Peyer's patch (tissue), 4 donors: Measurements from ENCODE around the gene IL17RA. TPM values are rescaled to one million over a fixed set of nuclear protein-coding genes. Genes with fewer than 3 reads are reported as not detected.

Source experiments
- DNase-seq, 3 donors: peaks; one replicate each; pipeline ENCODE4 v3.0.0-alpha.2; 2017 to 2019
- H3K27ac ChIP-seq, 4 donors: fragments of 200-600 bp; sonication (generic); one replicate each; pipeline ENCODE4 v1.5.1; 2016 to 2019
- H3K27me3 ChIP-seq, 2 donors: fragments of 200-600 bp; sonication (generic); one replicate each; pipeline ENCODE4 v1.5.1; 2019
- H3K36me3 ChIP-seq, 3 donors: fragments of 200-600 bp; sonication (generic); one replicate each; pipeline ENCODE4 v1.5.1; 2016 to 2019
- H3K4me1 ChIP-seq, 4 donors: fragments of 200-600 bp; sonication (generic); one replicate each; pipeline ENCODE4 v1.5.1; 2016 to 2019
- H3K4me3 ChIP-seq, 4 donors: fragments of 200-600 bp; sonication (generic); 1 replicate in 3 of 4; 2 replicates in 1 of 4; pipeline ENCODE4 v1.5.1; 2016 to 2019; ENCODE audit warnings: mild to moderate bottlenecking in 1 of 4
- H3K9me3 ChIP-seq, 4 donors: fragments of 200-600 bp; sonication (generic); one replicate each; pipeline ENCODE4 v1.5.1; 2016 to 2019; ENCODE audit warnings: mild to moderate bottlenecking in 1 of 4
- POLR2A ChIP-seq, 2 donors: fragments of 450-650 bp; IDR thresholded peaks; one replicate each; pipeline ENCODE4 v1.5.1; 2017; ENCODE audit warnings: antibody characterized with exemption in 2 of 2, mild to moderate bottlenecking in 2 of 2, moderate library complexity in 2 of 2
- total RNA-seq, 4 donors: library from RNA; depleted of rRNA; stranded (reverse); fragments of >200 nt; gene quantifications; one replicate each; pipeline ENCODE4 v1.1.0, GENCODE V29; 2016
- TF ChIP-seq, protein P1 (sequence below), 6 experiments: fragments of 450-650 bp in 4 of 6; fragments of 200-600 bp in 2 of 6; sonication (generic) in 1 of 6; IDR thresholded peaks; one replicate each; pipeline ENCODE4 v1.5.1; 2017 to 2019; ENCODE audit warnings: antibody characterized with exemption in 6 of 6, mild to moderate bottlenecking in 3 of 6, moderate library complexity in 1 of 6

IL17RA gene
- total RNA-seq, 4 donors from 2014 or later: 12.4 to 23.6 (median 18.3) TPM

DNA sequence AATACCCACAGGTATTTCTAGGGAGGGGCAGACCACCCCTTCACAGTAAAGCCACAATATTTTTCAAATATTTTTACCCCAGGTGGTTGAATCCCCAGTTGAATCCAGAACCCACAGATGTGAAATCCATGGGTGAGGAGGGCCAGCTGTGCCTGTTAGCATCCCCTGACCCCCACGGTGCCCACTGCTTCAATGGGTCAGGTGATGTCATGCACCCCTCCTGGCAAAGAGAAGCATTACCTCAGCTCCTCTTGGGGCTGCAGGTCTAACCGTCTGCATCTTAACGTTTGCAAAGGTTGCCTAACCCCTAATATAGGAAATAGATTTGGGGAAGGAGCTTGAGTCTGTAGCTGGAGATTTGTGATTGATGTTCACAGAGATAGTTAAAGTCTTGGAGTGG, 24.7 kb upstream of the IL17RA start:
- Histone ChIP-seq H3K4me1 (no peaks in the 10 kb centered on the region), H3K9me3 (no peaks in the 10 kb centered on the region), H3K36me3 (no peaks in the 10 kb centered on the region), H3K27ac (no peak overlapping the region), H3K27me3 (no peaks in the 10 kb centered on the region), H3K4me3 (no peak overlapping the region)
- DNase-seq: no peak
- TF ChIP-seq, protein P1, sequence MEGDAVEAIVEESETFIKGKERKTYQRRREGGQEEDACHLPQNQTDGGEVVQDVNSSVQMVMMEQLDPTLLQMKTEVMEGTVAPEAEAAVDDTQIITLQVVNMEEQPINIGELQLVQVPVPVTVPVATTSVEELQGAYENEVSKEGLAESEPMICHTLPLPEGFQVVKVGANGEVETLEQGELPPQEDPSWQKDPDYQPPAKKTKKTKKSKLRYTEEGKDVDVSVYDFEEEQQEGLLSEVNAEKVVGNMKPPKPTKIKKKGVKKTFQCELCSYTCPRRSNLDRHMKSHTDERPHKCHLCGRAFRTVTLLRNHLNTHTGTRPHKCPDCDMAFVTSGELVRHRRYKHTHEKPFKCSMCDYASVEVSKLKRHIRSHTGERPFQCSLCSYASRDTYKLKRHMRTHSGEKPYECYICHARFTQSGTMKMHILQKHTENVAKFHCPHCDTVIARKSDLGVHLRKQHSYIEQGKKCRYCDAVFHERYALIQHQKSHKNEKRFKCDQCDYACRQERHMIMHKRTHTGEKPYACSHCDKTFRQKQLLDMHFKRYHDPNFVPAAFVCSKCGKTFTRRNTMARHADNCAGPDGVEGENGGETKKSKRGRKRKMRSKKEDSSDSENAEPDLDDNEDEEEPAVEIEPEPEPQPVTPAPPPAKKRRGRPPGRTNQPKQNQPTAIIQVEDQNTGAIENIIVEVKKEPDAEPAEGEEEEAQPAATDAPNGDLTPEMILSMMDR (IDR thresholded peaks at IDR 0.05): no peak
- no peak for TF ChIP-seq POLR2A (IDR thresholded peaks at IDR 0.05)

GRCh38 chr22:17063411-17064106, 21.2 kb upstream of the IL17RA start:
- DNase-seq: peak in 1 of 3 donors; percentile 35
- TF ChIP-seq, protein P1 (IDR thresholded peaks at IDR 0.05): no peak
- no peak for TF ChIP-seq POLR2A (IDR thresholded peaks at IDR 0.05)
- Histone ChIP-seq H3K27me3 (no peaks in the 10 kb centered on the region), H3K9me3 (no peaks in the 10 kb centered on the region), H3K4me3 (no peak overlapping the region), H3K27ac (peak overlapping the region in 1 of 4 donors; percentile 35), H3K36me3 (no peaks in the 10 kb centered on the region), H3K4me1 (no peaks in the 10 kb centered on the region)

DNA sequence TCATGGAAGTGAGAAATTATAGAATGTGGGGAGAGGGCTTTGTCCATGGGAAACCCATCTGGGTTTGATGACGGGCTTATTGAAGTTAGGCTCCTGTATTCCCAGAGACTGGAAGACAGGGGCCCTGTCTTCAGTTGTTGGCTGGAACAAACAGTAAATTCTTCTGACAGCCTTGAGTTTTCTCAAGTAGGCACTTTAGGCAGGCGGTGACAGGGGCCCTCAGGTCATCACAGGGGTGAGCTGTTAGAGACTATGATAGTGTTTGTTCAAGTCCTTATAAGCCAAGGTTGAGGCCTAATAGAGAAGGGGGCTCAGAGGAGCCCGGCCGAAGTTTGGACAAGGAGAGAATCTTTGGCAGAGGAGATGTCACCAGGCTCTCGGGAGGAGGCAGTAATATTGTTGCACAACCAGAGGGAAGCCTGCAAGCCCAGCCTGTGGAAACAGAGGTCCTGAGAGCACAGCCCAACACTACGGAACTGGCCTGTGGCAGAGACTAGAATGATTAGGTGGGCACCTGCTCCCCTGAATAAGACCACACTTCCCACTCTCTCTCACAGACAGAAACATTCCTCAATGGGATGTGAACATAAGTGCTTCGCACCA, 20.2 kb upstream of the IL17RA start:
- Histone ChIP-seq H3K27ac (no peak overlapping the region), H3K36me3 (no peaks in the 10 kb centered on the region), H3K4me3 (no peak overlapping the region), H3K4me1 (no peaks in the 10 kb centered on the region), H3K27me3 (no peaks in the 10 kb centered on the region), H3K9me3 (no peaks in the 10 kb centered on the region)
- DNase-seq: peak in 1 of 3 donors; percentile 23
- TF ChIP-seq POLR2A (IDR thresholded peaks at IDR 0.05): no peak
- TF ChIP-seq, protein P1 (IDR thresholded peaks at IDR 0.05): no peak

DNA sequence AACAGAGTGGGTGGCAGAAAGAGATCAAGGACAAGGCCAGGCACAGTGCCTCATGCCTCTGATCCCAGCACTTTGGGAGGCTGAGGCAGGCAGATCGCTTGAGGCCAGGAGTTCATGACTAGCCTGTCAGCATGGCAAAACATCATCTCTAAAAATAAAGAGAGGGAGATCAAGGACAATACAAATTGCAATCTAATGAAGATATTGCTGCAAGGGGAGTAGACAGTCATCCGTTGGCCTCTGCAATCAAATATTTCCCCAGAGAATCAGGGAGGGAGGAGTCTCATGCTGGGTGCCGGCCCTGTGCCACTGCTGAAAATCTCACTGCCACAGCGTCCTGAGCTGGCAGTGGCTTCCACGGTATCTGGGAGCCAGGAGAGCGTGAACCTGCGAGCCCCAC, 19.4 kb upstream of the IL17RA start:
- no peak for TF ChIP-seq POLR2A (IDR thresholded peaks at IDR 0.05)
- TF ChIP-seq, protein P1 (IDR thresholded peaks at IDR 0.05): no peak
- Histone ChIP-seq H3K4me3 (no peak overlapping the region), H3K27me3 (no peaks in the 10 kb centered on the region), H3K4me1 (no peaks in the 10 kb centered on the region), H3K27ac (no peak overlapping the region), H3K9me3 (no peaks in the 10 kb centered on the region), H3K36me3 (no peaks in the 10 kb centered on the region)
- peak in 1 of 3 donors; percentile 23 for DNase-seq

DNA sequence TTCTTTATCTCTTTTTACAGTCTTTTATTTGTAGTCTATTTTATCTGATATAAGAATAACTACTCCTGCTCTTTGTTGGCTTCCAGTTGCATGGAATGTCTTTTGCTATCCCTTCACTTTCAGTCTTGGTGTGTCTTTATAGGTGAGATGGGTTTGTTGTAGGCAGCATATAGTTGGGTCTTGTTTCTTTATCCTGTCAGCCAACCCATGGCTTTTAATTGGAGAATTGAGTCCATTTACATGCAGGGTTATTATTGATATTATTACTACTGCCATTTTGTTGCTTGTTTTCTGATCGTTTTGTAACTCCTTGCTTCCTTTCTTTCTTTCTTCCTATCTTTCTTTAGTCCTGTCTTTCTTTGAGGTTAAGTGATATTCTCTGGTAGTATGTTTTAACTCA, 11.9 kb upstream of the IL17RA start:
- TF ChIP-seq, protein P1 (IDR thresholded peaks at IDR 0.05): no peak
- no peak for TF ChIP-seq POLR2A (IDR thresholded peaks at IDR 0.05)
- Histone ChIP-seq H3K27ac (no peak overlapping the region), H3K9me3 (no peaks in the 10 kb centered on the region), H3K4me3 (no peak overlapping the region), H3K27me3 (no peaks in the 10 kb centered on the region), H3K36me3 (no peaks in the 10 kb centered on the region), H3K4me1 (no peaks in the 10 kb centered on the region)
- no peak for DNase-seq
